GM10847 (cell line): ENCODE measurements around the gene PAIP1.

Experiments used
- POLR2A ChIP-seq: IDR thresholded peaks from 2 replicates; pipeline ENCODE4 v1.6.1; 2011; ENCODE audit not compliant: insufficient read length; ENCODE audit errors: extremely low read depth

PAIP1 gene

GRCh38 chr5:43553381-43553780, 3.5 kb downstream of the PAIP1 start:
- TF ChIP-seq POLR2A: no peak

GRCh38 chr5:43551731-43552130, 5.1 kb downstream of the PAIP1 start:
- TF ChIP-seq POLR2A: no peak

GRCh38 chr5:43548358-43548757, 8.5 kb downstream of the PAIP1 start:
- TF ChIP-seq POLR2A: no peak

GRCh38 chr5:43547532-43547931, 9.3 kb downstream of the PAIP1 start:
- no peak for TF ChIP-seq POLR2A

- no peak for TF ChIP-seq POLR2A
Measured at GRCh38 chr5:43543434-43543833, 13.4 kb downstream of the PAIP1 start.

- TF ChIP-seq POLR2A: no peak
Measured at GRCh38 chr5:43540746-43541145, 16.1 kb downstream of the PAIP1 start.

- no peak for TF ChIP-seq POLR2A
Measured at GRCh38 chr5:43536972-43537371, 19.9 kb downstream of the PAIP1 start.

GRCh38 chr5:43533646-43534045, 23.2 kb downstream of the PAIP1 start:
- TF ChIP-seq POLR2A: no peak

- no peak for TF ChIP-seq POLR2A
Measured at GRCh38 chr5:43530648-43531047, 26.2 kb downstream of the PAIP1 start.

- TF ChIP-seq POLR2A: no peak
Measured at GRCh38 chr5:43523662-43524072, 33.2 kb downstream of the PAIP1 start.

GRCh38 chr5:43520615-43521014, 36.3 kb downstream of the PAIP1 start:
- no peak for TF ChIP-seq POLR2A

GRCh38 chr5:43515678-43516048, 41.2 kb downstream of the PAIP1 start:
- no peak for TF ChIP-seq POLR2A

GRCh38 chr5:43514816-43515677, 41.8 kb downstream of the PAIP1 start, which contains the start of gene C5orf34:
Gene C5orf34 (minus strand): TSS chr5:43515148. CDS start chr5:43509339, 5,809 bp downstream.
- peak; percentile 74 for TF ChIP-seq POLR2A

GRCh38 chr5:43514471-43514815, 42.4 kb downstream of the PAIP1 start:
- no peak for TF ChIP-seq POLR2A

- TF ChIP-seq POLR2A: no peak
Measured at GRCh38 chr5:43514025-43514424, 42.9 kb downstream of the PAIP1 start.

- no peak for TF ChIP-seq POLR2A
Measured at GRCh38 chr5:43498581-43498980, 58.3 kb downstream of the PAIP1 start.
